ENCODE measurements around the gene HNRNPH1. TPM values are rescaled to one million over a fixed set of nuclear protein-coding genes. Genes with fewer than 3 reads are reported as not detected.

Gene HNRNPH1
- total RNA-seq, 1 experiment from 2014 or later = 723 TPM

GRCh38 chr5:179595916-179596315, 27.6 kb downstream of the HNRNPH1 start:
- Histone ChIP-seq H3K9me2 (ENCODE audit: insufficient read depth) (no peaks in the 10 kb centered on the region), H3K27me3 (ENCODE audit: insufficient read depth, low read depth) (no peaks in the 10 kb centered on the region), H3K36me3 (ENCODE audit: low read depth) (peaks cover 12% of the 10 kb centered on the region; the same call in 1 of the 2 replicates), H3K9me3 (ENCODE audit: insufficient read depth, low read depth) (no peaks in the 10 kb centered on the region), H3K4me1 (replicated peaks; ENCODE audit: insufficient read depth) (no peaks in the 10 kb centered on the region), H3F3A (ENCODE audit: insufficient read depth, low read depth) (peaks cover 6% of the 10 kb centered on the region; the same call in 1 of the 2 replicates), H3K79me2 (ENCODE audit: low read depth) (no peaks in the 10 kb centered on the region), H2AFZ (no peak overlapping the region), H4K20me1 (ENCODE audit: insufficient read depth) (no peaks in the 10 kb centered on the region), H3K4me3 (no peak overlapping the region), H3K27ac (no peak overlapping the region), H3K4me2 (no peak overlapping the region)
- TF ChIP-seq EZH2 (IDR thresholded peaks at IDR 0.05; ENCODE audit: low read depth) (no peak), CTCF (conservative IDR thresholded peaks at IDR 0.05) (no peak)
- ChIA-PET POLR2A (ENCODE audit: unreplicated experiment) (no interaction called here), CTCF (interaction anchor here (0.5 kb wide), 1 partner anchor 9 kb away, joined by 3 read pairs; no protein-coding TSS in a partner anchor)
- DNase-seq = no peak
- intact Hi-C loops (cut with micrococcal nuclease; ENCODE audit: unreplicated experiment) = no loop called here
- no TSS peak for BruUV-seq (replicated peaks)

GRCh38 chr5:179588166-179588565, 35.3 kb downstream of the HNRNPH1 start:
- H3K79me2 ChIP-seq (ENCODE audit: low read depth) = no peaks in the 10 kb centered on the region
- ChIA-PET POLR2A (ENCODE audit: unreplicated experiment) (no interaction called here), CTCF (no interaction called here)
- H3F3A ChIP-seq (ENCODE audit: insufficient read depth, low read depth) = peaks cover 5% of the 10 kb centered on the region; the same call in 1 of the 2 replicates
- TF ChIP-seq CTCF (conservative IDR thresholded peaks at IDR 0.05) = no peak
- TF ChIP-seq EZH2 (IDR thresholded peaks at IDR 0.05; ENCODE audit: low read depth) = no peak
- intact Hi-C loops (cut with micrococcal nuclease; ENCODE audit: unreplicated experiment) = no loop called here
- no peak for DNase-seq
- H3K4me2 ChIP-seq = no peak overlapping the region
- no peaks in the 10 kb centered on the region for H3K4me1 ChIP-seq (replicated peaks; ENCODE audit: insufficient read depth)
- peaks cover 25% of the 10 kb centered on the region; the same call in 1 of the 2 replicates for H3K36me3 ChIP-seq (ENCODE audit: low read depth)
- no peak overlapping the region for H3K4me3 ChIP-seq
- H4K20me1 ChIP-seq (ENCODE audit: insufficient read depth) = no peaks in the 10 kb centered on the region; the same call in 1 of the 2 replicates
- H3K27ac ChIP-seq = no peak overlapping the region
- BruUV-seq (replicated peaks) = no TSS peak
- H3K27me3 ChIP-seq (ENCODE audit: insufficient read depth, low read depth) = no peaks in the 10 kb centered on the region
- no peaks in the 10 kb centered on the region for H3K9me2 ChIP-seq (ENCODE audit: insufficient read depth)
- H3K9me3 ChIP-seq (ENCODE audit: insufficient read depth, low read depth) = no peaks in the 10 kb centered on the region
- no peak overlapping the region for H2AFZ ChIP-seq

- POLR2A ChIA-PET (ENCODE audit: unreplicated experiment) = no interaction called here
- intact Hi-C loops (cut with micrococcal nuclease; ENCODE audit: unreplicated experiment) = no loop called here
- Histone ChIP-seq H3K36me3 (ENCODE audit: low read depth) (peaks cover 17% of the 10 kb centered on the region; the same call in 1 of the 2 replicates), H3K27me3 (ENCODE audit: insufficient read depth, low read depth) (no peaks in the 10 kb centered on the region), H3K27ac (no peak overlapping the region), H4K20me1 (ENCODE audit: insufficient read depth) (no peaks in the 10 kb centered on the region; the same call in 1 of the 2 replicates), H3F3A (ENCODE audit: insufficient read depth, low read depth) (peaks cover 5% of the 10 kb centered on the region; the same call in 1 of the 2 replicates), H3K4me2 (no peak overlapping the region), H3K9me3 (ENCODE audit: insufficient read depth, low read depth) (no peaks in the 10 kb centered on the region), H3K4me3 (no peak overlapping the region), H3K4me1 (replicated peaks; ENCODE audit: insufficient read depth) (no peaks in the 10 kb centered on the region), H3K79me2 (ENCODE audit: low read depth) (no peaks in the 10 kb centered on the region), H2AFZ (no peak overlapping the region), H3K9me2 (ENCODE audit: insufficient read depth) (no peaks in the 10 kb centered on the region)
- DNase-seq = no peak
- CTCF ChIA-PET = no interaction called here
- BruUV-seq (replicated peaks) = no TSS peak
- TF ChIP-seq CTCF (conservative IDR thresholded peaks at IDR 0.05) (no peak), EZH2 (IDR thresholded peaks at IDR 0.05; ENCODE audit: low read depth) (no peak)
Measured at GRCh38 chr5:179585941-179586401, 37.5 kb downstream of the HNRNPH1 start.
